HCT116 (cell line): Measurements from ENCODE around the gene VPS33A.

Source experiments
- ATF3 ChIP-seq: IDR thresholded peaks from 2 replicates; pipeline ENCODE4 v1.6.1; 2012
- CTCF ChIP-seq, 3 experiments: fragments of 200-600 bp in 1 of 3; sonication (generic) in 1 of 3; IDR thresholded peaks in 2 of 3; conservative IDR thresholded peaks in 1 of 3; 2 replicates each; pipeline ENCODE4 v1.5.1; 2012 to 2017; ENCODE audit warnings: low read depth in 2 of 3, low read length in 2 of 3, antibody characterized with exemption in 1 of 3, borderline replicate concordance in 1 of 3, control low read depth in 1 of 3, mild to moderate bottlenecking in 1 of 3, mixed read lengths in 1 of 3, mixed run types in 1 of 3, moderate library complexity in 1 of 3; ENCODE audit not compliant: insufficient read depth in 1 of 3
- EZH2 ChIP-seq: fragments of 200-600 bp; sonication (generic); IDR thresholded peaks from 2 replicates; pipeline ENCODE4 v1.6.1; 2017; ENCODE audit warnings: antibody characterized with exemption, mixed run types
- POLR2A ChIP-seq: IDR thresholded peaks from 2 replicates; pipeline ENCODE4 v1.7.0; 2011; ENCODE audit warnings: borderline replicate concordance; ENCODE audit not compliant: insufficient read depth, insufficient read length; ENCODE audit errors: extremely low read depth
- REST ChIP-seq: IDR thresholded peaks from 2 replicates; pipeline ENCODE4 v1.6.1; 2012; ENCODE audit warnings: low read depth

- no peak for TF ChIP-seq CTCF (IDR thresholded peaks at IDR 0.05 in 2 of 3, conservative IDR thresholded peaks at IDR 0.05 in 1 of 3; ENCODE audit: borderline replicate concordance in 1 of 3, insufficient read depth in 1 of 3, low read depth in 2 of 3, low read length in 2 of 3)
- TF ChIP-seq ATF3: no peak
- no peak for TF ChIP-seq EZH2
- TF ChIP-seq POLR2A: no peak
- TF ChIP-seq REST: no peak
These were observed 58.9 kb downstream of the VPS33A start for GRCh38 chr12:122207391-122207790.
